OCI-LY1 (cell line): ENCODE results near the gene L1CAM.

ENCODE experiments used
- CTCF ChIP-seq: fragments of 200-600 bp; sonication (generic), shearing (Covaris generic); IDR thresholded peaks from 2 replicates; pipeline ENCODE4 v1.5.1; 2017; ENCODE audit warnings: mild to moderate bottlenecking, antibody characterized with exemption, low read length, moderate library complexity, mixed read lengths
- EZH2 ChIP-seq: fragments of 200-600 bp; sonication (generic), shearing (Covaris generic); IDR thresholded peaks from 2 replicates; pipeline ENCODE4 v1.8.0; 2017; ENCODE audit warnings: borderline replicate concordance, mixed run types, mild to moderate bottlenecking, antibody characterized with exemption, low read length, moderate library complexity, mixed read lengths

GRCh38 chrX:153828723-153829548 lies 57.0 kb downstream of the L1CAM start:
- TF ChIP-seq EZH2 = no peak
- TF ChIP-seq CTCF = no peak
